Measurements from ENCODE around the gene NKD2.
"Not testable (repeated sequence)": the region's sequence is repeated elsewhere in the genome, so short reads cannot be mapped to it uniquely, and the experiment has no call there.

Gene NKD2

GRCh38 chr5:1075931-1076330, 67.3 kb downstream of the NKD2 start:
- no peak for DNase-seq

GRCh38 chr5:1076406-1076805, 67.8 kb downstream of the NKD2 start:
- no peak for DNase-seq

GRCh38 chr5:1077026-1077425, 68.4 kb downstream of the NKD2 start:
- no peak for DNase-seq

- no peak for DNase-seq
Measured at GRCh38 chr5:1077491-1078020, 69.0 kb downstream of the NKD2 start.

GRCh38 chr5:1078206-1078605, 69.6 kb downstream of the NKD2 start:
- no peak for DNase-seq

- DNase-seq = no peak
Measured at GRCh38 chr5:1078851-1079250, 70.2 kb downstream of the NKD2 start.

DNA sequence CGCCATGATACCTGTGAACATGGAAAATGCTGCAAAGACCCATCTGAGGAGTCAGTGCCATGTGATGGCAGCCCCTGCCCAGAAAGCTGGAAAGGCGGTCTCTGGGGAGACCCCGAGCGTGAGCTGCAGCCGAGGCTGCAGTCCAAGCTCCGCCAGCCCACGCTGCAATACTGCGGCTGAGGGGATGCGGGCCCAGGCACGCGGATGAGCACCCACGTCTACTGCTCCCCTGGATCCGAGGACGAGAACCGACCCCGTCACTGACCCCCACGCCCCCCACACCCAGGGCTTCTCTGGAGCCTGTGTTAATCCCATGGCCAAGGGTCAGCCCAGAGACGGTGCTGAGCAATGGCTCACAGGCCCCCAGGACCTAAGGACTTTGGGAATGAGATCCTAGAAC, 70.9 kb downstream of the NKD2 start:
- DNase-seq = no peak

GRCh38 chr5:1079961-1080360, 71.4 kb downstream of the NKD2 start:
- no peak for DNase-seq

DNA sequence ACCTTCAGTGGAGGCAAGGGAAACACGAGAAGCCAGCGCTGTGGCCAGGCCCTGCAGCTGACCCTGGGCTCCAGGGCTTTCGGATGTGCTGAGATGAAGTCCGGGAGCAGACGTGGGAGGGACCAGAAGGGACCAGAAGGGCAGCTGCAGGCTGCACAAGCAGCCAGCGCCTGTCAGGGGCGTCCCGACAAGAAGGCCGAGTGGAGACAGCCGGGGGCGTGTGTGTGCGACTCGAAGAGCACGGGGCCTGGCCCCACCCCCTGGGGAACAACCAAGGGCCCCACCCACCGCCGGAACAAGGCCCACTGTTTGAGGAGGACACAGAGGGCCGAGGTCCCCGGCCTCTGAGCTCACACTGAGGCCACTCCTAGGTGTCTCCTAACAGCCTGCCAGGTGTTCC, 71.8 kb downstream of the NKD2 start:
- DNase-seq = no peak

- DNase-seq = no peak
Measured at GRCh38 chr5:1081519-1081918, 72.9 kb downstream of the NKD2 start.

DNA sequence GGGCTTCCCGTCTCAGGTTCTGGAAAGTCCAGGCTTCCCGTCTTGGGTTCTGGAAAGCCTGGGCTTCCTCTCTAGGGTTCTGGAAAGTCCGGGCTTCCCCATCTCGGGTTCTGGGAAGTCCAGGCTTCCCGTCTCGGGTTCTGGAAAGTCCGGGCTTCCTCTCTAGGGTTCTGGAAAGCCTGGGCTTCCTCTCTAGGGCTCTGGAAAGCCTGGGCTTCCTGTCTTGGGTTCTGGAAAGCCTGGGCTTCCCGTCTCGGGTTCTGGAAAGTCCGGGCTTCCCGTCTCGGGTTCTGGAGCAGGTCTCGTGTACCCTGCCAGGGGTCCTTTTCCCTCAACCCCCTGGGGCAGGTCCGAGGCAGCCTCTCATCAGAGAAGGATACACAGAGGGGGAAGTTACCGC, 74.4 kb downstream of the NKD2 start:
- not testable (repeated sequence) for DNase-seq

DNA sequence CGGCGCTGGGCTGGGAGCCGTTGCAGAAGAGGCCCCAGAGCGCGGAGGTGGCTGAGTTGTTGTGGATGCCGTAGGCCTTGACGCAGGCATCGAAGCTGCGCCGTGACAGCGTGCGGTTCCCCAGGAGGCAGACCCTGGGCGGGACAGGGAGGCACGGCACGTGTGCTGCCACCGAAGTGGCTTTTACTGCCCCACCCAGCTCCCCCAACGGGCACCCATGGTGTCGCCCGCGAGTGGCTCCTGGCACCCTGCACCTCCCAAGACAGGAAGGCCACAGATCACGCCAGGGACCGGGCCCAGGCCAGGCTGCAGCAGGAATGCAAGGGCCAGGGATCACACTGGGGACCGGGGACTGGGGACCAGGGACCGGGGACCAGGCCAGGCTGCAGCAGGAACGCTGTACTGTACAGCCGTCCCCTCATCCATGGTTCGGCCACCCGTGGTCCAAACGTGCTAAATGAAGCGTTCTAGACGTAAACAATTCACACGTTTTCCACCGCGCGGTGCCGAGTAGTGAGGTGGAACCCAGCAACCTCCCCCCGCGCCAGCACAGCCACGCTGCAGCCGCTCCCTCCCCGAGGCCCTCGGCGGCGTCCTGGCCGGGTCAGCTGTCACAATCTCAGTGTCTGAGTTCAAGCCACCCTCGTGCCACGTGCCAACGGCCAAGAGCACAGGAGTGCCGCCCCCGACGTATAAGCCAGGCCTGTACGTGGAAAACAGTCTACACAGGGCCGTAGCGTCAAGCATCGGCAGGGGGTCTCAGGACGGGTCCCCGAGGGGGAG, 75.4 kb downstream of the NKD2 start:
- no peak for DNase-seq

DNA sequence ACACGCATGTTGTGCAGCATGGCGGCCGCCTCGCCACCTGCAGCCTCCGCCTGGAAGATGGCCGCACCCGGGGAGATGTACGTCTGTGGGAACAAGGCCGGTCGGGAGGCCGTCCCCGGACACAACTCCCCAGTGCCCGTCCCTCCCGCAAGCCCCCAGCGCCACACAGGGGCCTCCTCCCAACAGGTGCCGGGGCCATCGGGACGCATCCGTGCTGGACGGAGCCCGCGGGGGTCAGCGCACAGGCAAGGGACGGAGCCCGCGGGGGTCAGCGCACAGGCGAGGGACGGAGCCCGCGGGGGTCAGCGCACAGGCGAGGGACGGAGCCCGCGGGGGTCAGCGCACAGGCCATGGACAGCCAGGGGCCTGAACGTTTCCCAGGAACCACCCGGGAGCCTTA, 76.8 kb downstream of the NKD2 start:
- no peak for DNase-seq

GRCh38 chr5:1086137-1086536, 77.5 kb downstream of the NKD2 start:
- no peak for DNase-seq

DNA sequence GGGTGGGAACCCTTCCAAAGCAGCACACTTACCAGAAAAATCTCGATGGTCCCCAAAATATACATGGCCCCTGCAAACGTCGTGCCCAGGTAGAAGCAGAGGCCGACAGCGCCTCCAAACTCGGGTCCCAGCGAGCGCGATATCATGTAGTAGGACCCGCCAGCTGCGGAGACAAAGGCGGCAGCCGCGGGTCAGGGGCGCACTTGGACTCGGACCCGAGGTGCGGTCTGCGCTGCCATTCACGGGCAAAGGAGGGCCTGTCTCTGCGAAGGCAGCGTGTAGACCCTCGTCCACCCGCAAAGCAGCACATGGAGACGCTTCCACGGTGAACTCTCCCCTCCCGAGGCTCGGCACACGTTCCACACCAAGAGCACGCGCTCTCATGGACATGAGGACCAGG, 78.3 kb downstream of the NKD2 start:
- no peak for DNase-seq

GRCh38 chr5:1087428-1087827, 78.8 kb downstream of the NKD2 start:
- DNase-seq = no peak

GRCh38 chr5:1088031-1088430, 79.4 kb downstream of the NKD2 start:
- no peak for DNase-seq
